Measurements from ENCODE around the gene HOXC9.

HOXC9 gene

GRCh38 chr12:53976172-53976822, 23.7 kb upstream of the HOXC9 start:
- DNase-seq = no peak

GRCh38 chr12:53976823-53977595, 23.0 kb upstream of the HOXC9 start:
- DNase-seq = no peak

GRCh38 chr12:53977596-53978445, 22.1 kb upstream of the HOXC9 start:
- no peak for DNase-seq

GRCh38 chr12:53978477-53979356, 21.2 kb upstream of the HOXC9 start:
- no peak for DNase-seq

GRCh38 chr12:53980104-53980801, 19.7 kb upstream of the HOXC9 start:
- no peak for DNase-seq

- no peak for DNase-seq
Measured at GRCh38 chr12:53980802-53981496, 19.0 kb upstream of the HOXC9 start.

GRCh38 chr12:53981634-53982565, 18.1 kb upstream of the HOXC9 start:
- no peak for DNase-seq

- no peak for DNase-seq
Measured at GRCh38 chr12:53982648-53983567, 17.1 kb upstream of the HOXC9 start.

- DNase-seq = no peak
Measured at GRCh38 chr12:53983568-53983949, 16.4 kb upstream of the HOXC9 start.

- DNase-seq = no peak
Measured at GRCh38 chr12:53983950-53984572, 15.9 kb upstream of the HOXC9 start.

GRCh38 chr12:53984901-53985691, 14.9 kb upstream of the HOXC9 start, which contains the start of gene HOXC10:
Gene HOXC10 (plus strand): TSS chr12:53985146. CDS start chr12:53985260, 114 bp downstream.
- DNase-seq = peak; percentile 32

GRCh38 chr12:53985692-53985993, 14.3 kb upstream of the HOXC9 start:
- DNase-seq = no peak

GRCh38 chr12:53985994-53986685, 13.8 kb upstream of the HOXC9 start:
- DNase-seq = no peak

- DNase-seq = no peak
Measured at GRCh38 chr12:53986686-53987483, 13.1 kb upstream of the HOXC9 start.

GRCh38 chr12:53987787-53988230, 12.2 kb upstream of the HOXC9 start:
- DNase-seq = no peak

All from activated gamma-delta T cell (primary cell).